Peyer's patch (tissue), 4 donors: Measurements from ENCODE around the gene TEAD4. TPM values are rescaled to one million over a fixed set of nuclear protein-coding genes. Genes with fewer than 3 reads are reported as not detected.
A peak's percentile ranks its signal among the peaks of the same experiment; 100 is the strongest.

Source experiments
- DNase-seq, 3 donors: peaks; one replicate each; pipeline ENCODE4 v3.0.0-alpha.2; 2017 to 2019
- H3K27ac ChIP-seq, 4 donors: fragments of 200-600 bp; sonication (generic); one replicate each; pipeline ENCODE4 v1.5.1; 2016 to 2019
- H3K27me3 ChIP-seq, 2 donors: fragments of 200-600 bp; sonication (generic); one replicate each; pipeline ENCODE4 v1.5.1; 2019
- H3K36me3 ChIP-seq, 3 donors: fragments of 200-600 bp; sonication (generic); one replicate each; pipeline ENCODE4 v1.5.1; 2016 to 2019
- H3K4me1 ChIP-seq, 4 donors: fragments of 200-600 bp; sonication (generic); one replicate each; pipeline ENCODE4 v1.5.1; 2016 to 2019
- H3K4me3 ChIP-seq, 4 donors: fragments of 200-600 bp; sonication (generic); 1 replicate in 3 of 4; 2 replicates in 1 of 4; pipeline ENCODE4 v1.5.1; 2016 to 2019; ENCODE audit warnings: mild to moderate bottlenecking in 1 of 4
- H3K9me3 ChIP-seq, 4 donors: fragments of 200-600 bp; sonication (generic); one replicate each; pipeline ENCODE4 v1.5.1; 2016 to 2019; ENCODE audit warnings: mild to moderate bottlenecking in 1 of 4
- POLR2A ChIP-seq, 2 donors: fragments of 450-650 bp; IDR thresholded peaks; one replicate each; pipeline ENCODE4 v1.5.1; 2017; ENCODE audit warnings: antibody characterized with exemption in 2 of 2, mild to moderate bottlenecking in 2 of 2, moderate library complexity in 2 of 2
- total RNA-seq, 4 donors: library from RNA; depleted of rRNA; stranded (reverse); fragments of >200 nt; gene quantifications; one replicate each; pipeline ENCODE4 v1.1.0, GENCODE V29; 2016
- TF ChIP-seq, protein P1 (sequence below), 6 experiments: fragments of 450-650 bp in 4 of 6; fragments of 200-600 bp in 2 of 6; sonication (generic) in 1 of 6; IDR thresholded peaks; one replicate each; pipeline ENCODE4 v1.5.1; 2017 to 2019; ENCODE audit warnings: antibody characterized with exemption in 6 of 6, mild to moderate bottlenecking in 3 of 6, moderate library complexity in 1 of 6

The TEAD4 gene
- total RNA-seq, 4 donors from 2014 or later: 4.3 to 6.6 (median 5.1) TPM

DNA sequence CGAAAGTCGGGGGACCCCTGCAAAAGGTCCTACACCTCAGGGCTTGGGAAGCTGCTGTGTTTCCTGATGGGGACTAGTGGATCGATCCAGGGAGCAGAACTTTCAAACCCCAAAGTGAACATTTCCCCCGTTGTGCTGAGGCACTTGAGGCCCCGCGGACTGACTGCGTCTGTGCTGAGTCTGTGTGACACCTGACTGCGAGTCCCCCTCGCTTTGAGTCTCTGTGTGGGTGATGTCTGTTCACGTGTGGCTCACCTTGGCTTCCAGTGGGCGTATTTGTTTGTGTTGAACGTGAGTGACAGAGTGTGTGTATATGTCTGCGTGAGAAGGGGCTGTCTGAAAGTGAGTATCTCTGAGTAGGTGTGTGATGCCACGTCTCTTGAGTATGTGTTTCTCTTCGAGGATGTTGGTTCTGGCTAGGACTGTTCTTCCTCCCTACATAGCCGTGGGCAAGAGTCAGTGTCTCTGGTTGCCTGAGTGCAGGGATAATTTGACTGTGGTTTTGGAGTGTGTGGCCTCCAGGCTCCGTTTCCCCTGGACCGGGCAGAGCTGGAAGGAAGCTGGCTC, 1.3 kb downstream of the TEAD4 start:
- no peaks in the 10 kb centered on the region for H3K9me3 ChIP-seq
- peak overlapping the region in 3 of 4 donors; percentile 42 to 84 (median 80) for H3K27ac ChIP-seq
- peak overlapping the region in 3 of 4 donors; percentile 38 to 66 (median 64) for H3K4me3 ChIP-seq
- no peaks in the 10 kb centered on the region for H3K36me3 ChIP-seq
- no peaks in the 10 kb centered on the region for H3K27me3 ChIP-seq
- peaks cover 0 to 19% (median 7%) of the 10 kb centered on the region in 4 donors for H3K4me1 ChIP-seq
- TF ChIP-seq, protein P1, sequence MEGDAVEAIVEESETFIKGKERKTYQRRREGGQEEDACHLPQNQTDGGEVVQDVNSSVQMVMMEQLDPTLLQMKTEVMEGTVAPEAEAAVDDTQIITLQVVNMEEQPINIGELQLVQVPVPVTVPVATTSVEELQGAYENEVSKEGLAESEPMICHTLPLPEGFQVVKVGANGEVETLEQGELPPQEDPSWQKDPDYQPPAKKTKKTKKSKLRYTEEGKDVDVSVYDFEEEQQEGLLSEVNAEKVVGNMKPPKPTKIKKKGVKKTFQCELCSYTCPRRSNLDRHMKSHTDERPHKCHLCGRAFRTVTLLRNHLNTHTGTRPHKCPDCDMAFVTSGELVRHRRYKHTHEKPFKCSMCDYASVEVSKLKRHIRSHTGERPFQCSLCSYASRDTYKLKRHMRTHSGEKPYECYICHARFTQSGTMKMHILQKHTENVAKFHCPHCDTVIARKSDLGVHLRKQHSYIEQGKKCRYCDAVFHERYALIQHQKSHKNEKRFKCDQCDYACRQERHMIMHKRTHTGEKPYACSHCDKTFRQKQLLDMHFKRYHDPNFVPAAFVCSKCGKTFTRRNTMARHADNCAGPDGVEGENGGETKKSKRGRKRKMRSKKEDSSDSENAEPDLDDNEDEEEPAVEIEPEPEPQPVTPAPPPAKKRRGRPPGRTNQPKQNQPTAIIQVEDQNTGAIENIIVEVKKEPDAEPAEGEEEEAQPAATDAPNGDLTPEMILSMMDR (IDR thresholded peaks at IDR 0.05): no peak
- TF ChIP-seq POLR2A (IDR thresholded peaks at IDR 0.05): no peak
- DNase-seq: no peak

DNA sequence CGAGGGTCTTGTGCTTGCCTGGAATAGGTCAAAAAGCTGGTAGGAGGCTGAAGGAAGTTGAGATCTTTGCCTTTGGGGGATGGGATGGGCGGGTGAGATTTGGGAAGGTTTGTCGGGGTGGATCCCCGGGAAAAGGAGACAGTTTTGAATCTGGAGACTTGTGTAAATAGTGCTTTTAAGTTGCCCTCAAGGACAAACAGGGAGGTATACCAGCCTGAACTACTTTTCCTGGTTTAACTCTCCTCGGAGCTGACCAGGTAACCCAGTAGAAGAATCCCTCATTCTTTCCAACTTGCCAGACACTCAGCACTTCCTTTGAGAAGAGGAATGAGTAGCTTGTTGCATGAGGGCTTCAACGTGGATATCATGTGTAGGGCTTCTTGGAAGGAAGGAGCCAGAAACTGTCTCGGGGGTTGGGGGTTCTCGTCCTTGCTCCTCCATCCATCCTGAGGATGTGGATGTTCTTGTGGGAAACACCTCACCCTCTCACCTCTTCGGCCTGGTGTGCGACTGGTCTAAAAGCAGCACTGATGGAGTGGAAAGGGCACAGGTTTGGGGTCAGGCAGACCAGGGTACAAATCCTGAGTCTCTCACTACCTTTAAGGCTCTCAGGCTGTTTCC, 1.9 kb downstream of the TEAD4 start:
- TF ChIP-seq, protein P1 (IDR thresholded peaks at IDR 0.05): no peak
- TF ChIP-seq POLR2A (IDR thresholded peaks at IDR 0.05): no peak
- Histone ChIP-seq H3K4me1 (peaks cover 0 to 19% (median 7%) of the 10 kb centered on the region in 4 donors), H3K4me3 (no peak overlapping the region), H3K36me3 (no peaks in the 10 kb centered on the region), H3K27me3 (no peaks in the 10 kb centered on the region), H3K27ac (no peak overlapping the region), H3K9me3 (no peaks in the 10 kb centered on the region)
- no peak for DNase-seq

DNA sequence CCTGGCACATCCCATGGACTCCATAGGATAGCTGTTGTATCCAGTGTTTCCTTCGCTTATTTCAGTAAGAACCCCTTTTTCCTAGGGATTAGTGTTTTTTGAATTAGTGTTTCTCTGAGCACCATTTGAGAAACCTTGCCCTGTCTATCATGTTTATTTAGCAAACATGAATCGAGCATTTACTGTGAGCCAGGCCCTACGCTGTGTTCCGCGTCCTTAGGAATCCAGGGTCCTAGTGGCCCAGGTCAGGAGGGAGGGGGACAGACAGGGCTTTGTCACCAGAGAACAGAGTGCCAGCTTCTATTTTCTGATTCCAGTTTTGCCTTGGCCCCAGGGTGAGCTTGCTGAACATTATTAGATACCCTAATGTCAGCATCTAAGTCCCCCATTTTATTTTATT, 2.5 kb downstream of the TEAD4 start:
- TF ChIP-seq, protein P1 (IDR thresholded peaks at IDR 0.05): no peak
- TF ChIP-seq POLR2A (IDR thresholded peaks at IDR 0.05): no peak
- peaks cover 0 to 19% (median 7%) of the 10 kb centered on the region in 4 donors for H3K4me1 ChIP-seq
- no peaks in the 10 kb centered on the region for H3K36me3 ChIP-seq
- no peaks in the 10 kb centered on the region for H3K9me3 ChIP-seq
- no peak overlapping the region for H3K27ac ChIP-seq
- DNase-seq: no peak
- no peak overlapping the region for H3K4me3 ChIP-seq
- H3K27me3 ChIP-seq: no peaks in the 10 kb centered on the region

DNA sequence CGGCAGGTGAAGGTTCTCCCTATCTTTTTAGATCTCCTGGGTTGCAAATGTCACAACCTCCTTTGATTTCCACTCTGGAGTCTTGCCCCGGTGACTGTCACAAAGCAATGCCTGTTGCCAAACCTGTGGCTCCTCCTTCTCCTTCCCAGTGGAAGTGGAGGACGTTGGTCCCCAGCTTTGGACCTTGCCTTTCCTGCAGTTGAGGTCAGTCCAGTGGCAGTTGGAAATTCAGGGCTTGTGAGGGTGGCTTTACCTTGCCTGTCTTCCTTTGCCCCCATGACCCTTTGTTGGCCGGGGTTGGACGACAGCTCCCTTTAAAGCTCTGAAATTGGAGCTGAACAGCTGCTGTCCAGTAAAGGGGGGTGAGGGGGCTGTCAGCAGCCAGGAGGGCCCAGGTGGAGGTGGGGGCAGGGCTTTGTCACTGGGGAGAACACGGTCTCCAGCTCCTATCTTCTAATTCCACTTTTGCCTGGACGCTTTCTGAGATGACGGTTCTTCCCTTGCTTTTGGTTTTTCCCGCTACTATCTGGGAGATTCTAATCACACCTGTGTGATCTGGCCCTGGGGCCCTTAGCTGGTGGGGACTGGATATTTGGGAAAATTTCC, 4.1 kb downstream of the TEAD4 start:
- TF ChIP-seq POLR2A (IDR thresholded peaks at IDR 0.05): no peak
- TF ChIP-seq, protein P1 (IDR thresholded peaks at IDR 0.05): no peak
- DNase-seq: no peak
- no peaks in the 10 kb centered on the region for H3K9me3 ChIP-seq
- no peaks in the 10 kb centered on the region for H3K36me3 ChIP-seq
- H3K4me3 ChIP-seq: no peak overlapping the region
- peak overlapping the region in 2 of 4 donors; percentile 19 to 31 for H3K27ac ChIP-seq
- peaks cover 0 to 10% (median 7%) of the 10 kb centered on the region in 4 donors for H3K4me1 ChIP-seq
- no peaks in the 10 kb centered on the region for H3K27me3 ChIP-seq

DNA sequence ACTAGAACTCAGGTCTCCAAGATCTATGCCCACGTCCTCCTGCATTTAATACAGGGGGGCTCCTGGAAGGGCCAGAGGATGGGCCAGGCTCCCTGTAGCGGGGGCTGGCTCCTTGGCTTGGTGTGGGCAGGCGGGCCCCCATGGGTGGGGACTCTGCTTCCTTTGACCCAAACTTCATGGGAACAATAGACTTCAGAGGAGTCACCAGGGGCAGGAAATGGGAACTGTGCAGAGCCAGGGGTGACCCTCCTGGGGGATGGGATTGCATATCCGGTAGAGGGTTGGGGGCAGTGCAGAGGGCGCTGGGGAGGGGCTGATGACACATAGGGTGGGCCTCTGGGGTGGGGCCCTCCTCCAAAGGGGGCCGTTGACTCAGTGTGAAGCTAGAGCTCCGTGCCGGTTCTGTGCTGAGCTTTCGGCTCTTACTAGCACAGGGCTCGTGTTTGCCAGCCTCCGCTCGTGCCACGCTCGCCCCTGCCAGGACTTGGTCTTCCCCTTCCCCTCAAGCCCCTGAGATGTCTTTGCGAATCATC, 4.6 kb downstream of the TEAD4 start:
- Histone ChIP-seq H3K4me1 (peaks cover 0 to 9% (median 7%) of the 10 kb centered on the region in 4 donors), H3K27ac (peak overlapping the region in 1 of 4 donors; percentile 31), H3K27me3 (no peaks in the 10 kb centered on the region), H3K36me3 (no peaks in the 10 kb centered on the region), H3K4me3 (no peak overlapping the region), H3K9me3 (no peaks in the 10 kb centered on the region)
- DNase-seq: no peak
- TF ChIP-seq, protein P1 (IDR thresholded peaks at IDR 0.05): no peak
- no peak for TF ChIP-seq POLR2A (IDR thresholded peaks at IDR 0.05)
